MCF 10A (cell line): ENCODE data around the gene TM7SF3. TPM values are rescaled to one million over a fixed set of nuclear protein-coding genes. Genes with fewer than 3 reads are reported as not detected.

Experiments
- BruUV-seq: library from RNA; stranded (reverse); fragments of 400-500 nt; replicated peaks from 2 replicates; lab custom pipeline; 2021; lab: Mats Ljungman, UMichigan
- CTCF ChIA-PET: fragments of 300-600 bp; sonication (Branson Sonifier 250); formaldehyde crosslinking; extraction: SDS; loops from one replicate; lab custom pipeline; 2021; ENCODE audit warnings: antibody characterized with exemption, inconsistent platforms; lab: Yijun Ruan, JAX
- POLR2A ChIA-PET: fragments of 300-600, 350-650 bp; sonication (Branson Sonifier 250); formaldehyde crosslinking; extraction: SDS; loops from one replicate; lab custom pipeline; 2020; ENCODE audit warnings: antibody characterized with exemption, inconsistent platforms; lab: Yijun Ruan, JAX
- DNase-seq: peaks from one replicate; pipeline ENCODE4 v3.0.0-alpha.2; 2018; ENCODE audit not compliant: unreplicated experiment
- H3K27ac Mint-ChIP-seq: one replicate; pipeline ENCODE4 v1.8.0; 2022; ENCODE audit warnings: mild to moderate bottlenecking, low read depth, mixed read lengths; ENCODE audit not compliant: unreplicated experiment
- H3K27me3 Mint-ChIP-seq: one replicate; pipeline ENCODE4 v1.8.0; 2022; ENCODE audit warnings: mixed read lengths; ENCODE audit not compliant: insufficient read depth, unreplicated experiment
- H3K36me3 Mint-ChIP-seq: one replicate; pipeline ENCODE4 v1.8.0; 2022; ENCODE audit warnings: mild to moderate bottlenecking, moderate library complexity, mixed read lengths; ENCODE audit not compliant: insufficient read depth, unreplicated experiment
- H3K4me1 Mint-ChIP-seq: one replicate; pipeline ENCODE4 v1.8.0; 2022; ENCODE audit warnings: mixed read lengths; ENCODE audit not compliant: insufficient read depth, unreplicated experiment
- H3K4me3 Mint-ChIP-seq: one replicate; pipeline ENCODE4 v1.8.0; 2022; ENCODE audit warnings: mild to moderate bottlenecking, moderate library complexity, mixed read lengths; ENCODE audit not compliant: unreplicated experiment
- H3K9me3 Mint-ChIP-seq: one replicate; pipeline ENCODE4 v1.8.0; 2022; ENCODE audit warnings: mixed read lengths; ENCODE audit not compliant: unreplicated experiment
- CTCF ChIP-seq: fragments of 200-600 bp; IDR thresholded peaks from one replicate; pipeline ENCODE4 v1.8.0; 2022; ENCODE audit warnings: antibody characterized with exemption, mild to moderate bottlenecking; ENCODE audit not compliant: unreplicated experiment
- intact Hi-C: fragments of 100-400 bp; cut with micrococcal nuclease; formaldehyde crosslinking; loops from 2 replicates; pipeline ENCODE4 v1.14.1; 2022
- total RNA-seq: library from RNA; stranded (reverse); gene quantifications from 2 replicates; pipeline ENCODE4 v1.2.3, GENCODE V29; 2022

TM7SF3 gene
- total RNA-seq, 1 experiment from 2014 or later, result 119 TPM

- POLR2A ChIA-PET, result interaction anchor here (0.6 to 2.2 kb wide), 7 partner anchors 24 to 530 kb away, joined by 3 to 39 read pairs (median 6); partner anchors contain the start of genes MED21 and TM7SF3
- no peaks in the 10 kb centered on the region for H3K36me3 Mint-ChIP-seq
- peak overlapping the region; percentile 97 for H3K27ac Mint-ChIP-seq
- no peaks in the 10 kb centered on the region for H3K27me3 Mint-ChIP-seq
- H3K4me1 Mint-ChIP-seq, result peaks cover 33% of the 10 kb centered on the region
- DNase-seq, result no peak
- no peaks in the 10 kb centered on the region for H3K9me3 Mint-ChIP-seq
- H3K4me3 Mint-ChIP-seq, result peak overlapping the region; percentile 91
- no peak for TF ChIP-seq CTCF
- no TSS peak for BruUV-seq
- intact Hi-C loops, result loop anchor here (2.0 to 5.0 kb wide), 3 partner anchors 73 to 762 kb away; no protein-coding TSS in a partner anchor
- CTCF ChIA-PET, result no interaction called here
Observed at GRCh38 chr12:26939953-26940352, 74.2 kb downstream of the TM7SF3 start.

GRCh38 chr12:26939192-26939832 lies 74.9 kb downstream of the TM7SF3 start:
- peaks cover 39% of the 10 kb centered on the region for H3K4me1 Mint-ChIP-seq
- POLR2A ChIA-PET, result interaction anchor here (0.5 to 2.2 kb wide), 13 partner anchors 12 to 531 kb away, joined by 3 to 39 read pairs (median 3); partner anchors contain the start of genes MED21 and TM7SF3
- H3K27ac Mint-ChIP-seq, result peak overlapping the region; percentile 97
- DNase-seq, result peak; percentile 28
- CTCF ChIA-PET, result no interaction called here
- no peaks in the 10 kb centered on the region for H3K27me3 Mint-ChIP-seq
- peak overlapping the region; percentile 91 for H3K4me3 Mint-ChIP-seq
- TSS peak; percentile 36 for BruUV-seq
- no peak for TF ChIP-seq CTCF
- H3K9me3 Mint-ChIP-seq, result no peaks in the 10 kb centered on the region
- H3K36me3 Mint-ChIP-seq, result no peaks in the 10 kb centered on the region
- intact Hi-C loops, result loop anchor here (2.0 to 5.0 kb wide), 3 partner anchors 73 to 763 kb away; no protein-coding TSS in a partner anchor

GRCh38 chr12:26938701-26939062 lies 75.5 kb downstream of the TM7SF3 start:
- TF ChIP-seq CTCF, result no peak
- Mint-ChIP-seq H3K4me3 (peak overlapping the region; percentile 91), H3K9me3 (no peaks in the 10 kb centered on the region), H3K36me3 (no peaks in the 10 kb centered on the region), H3K27ac (peak overlapping the region; percentile 97), H3K27me3 (no peaks in the 10 kb centered on the region), H3K4me1 (peaks cover 39% of the 10 kb centered on the region)
- CTCF ChIA-PET, result no interaction called here
- BruUV-seq, result no TSS peak
- DNase-seq, result no peak
- POLR2A ChIA-PET, result interaction anchor here (0.5 to 2.2 kb wide), 12 partner anchors 13 to 395 kb away, joined by 3 to 39 read pairs (median 3); partner anchors contain the start of genes MED21 and TM7SF3
- intact Hi-C loops, result loop anchor here (2.0 to 5.0 kb wide), 3 partner anchors 74 to 764 kb away; no protein-coding TSS in a partner anchor
